Epithelial cell of proximal tubule (primary cell): Measurements from ENCODE around the gene FIGNL2. TPM values are rescaled to one million over a fixed set of nuclear protein-coding genes. Genes with fewer than 3 reads are reported as not detected.

Experiments
- DNase-seq: peaks from one replicate; pipeline ENCODE4 v3.0.0-alpha.2; 2011; ENCODE audit warnings: low read depth
- H3K4me3 ChIP-seq: 2 replicates; pipeline ENCODE4 v1.5.1; 2011; ENCODE audit warnings: low read depth, mild to moderate bottlenecking, low read length
- CTCF ChIP-seq: conservative IDR thresholded peaks from 2 replicates; pipeline ENCODE4 v1.5.1; 2012; ENCODE audit warnings: low read depth, mild to moderate bottlenecking, low read length
- total RNA-seq: library from RNA; depleted of rRNA; stranded (reverse); fragments of >200 nt; gene quantifications from 2 replicates; pipeline ENCODE4 v1.2.3, GENCODE V29; 2015

Gene FIGNL2
- total RNA-seq, 1 donor from 2014 or later: 3.7 TPM

GRCh38 chr12:51848841-51849735, 570 bp upstream of the FIGNL2 start:
- peak; percentile 42 for TF ChIP-seq CTCF
- peak overlapping the region; percentile 49 for H3K4me3 ChIP-seq
- DNase-seq: no peak

GRCh38 chr12:51847643-51848325, 734 bp downstream of the FIGNL2 start:
- no peak for DNase-seq
- no peak for TF ChIP-seq CTCF
- peak overlapping the region; percentile 86 for H3K4me3 ChIP-seq

- TF ChIP-seq CTCF: no peak
Observed at GRCh38 chr12:51846911-51847642, 1.4 kb downstream of the FIGNL2 start.

GRCh38 chr12:51846271-51846691, 2.2 kb downstream of the FIGNL2 start:
- DNase-seq: no peak
- no peak for TF ChIP-seq CTCF
- H3K4me3 ChIP-seq: peak overlapping the region; percentile 86

More at GRCh38 chr12:51846911-51847642, 1.4 kb downstream of the FIGNL2 start:
- no peak for DNase-seq
- H3K4me3 ChIP-seq: peak overlapping the region; percentile 86

GRCh38 chr12:51845482-51845881, 3.0 kb downstream of the FIGNL2 start:
- TF ChIP-seq CTCF: no peak

GRCh38 chr12:51844854-51845253, 3.7 kb downstream of the FIGNL2 start:
- no peak for DNase-seq
- no peak for TF ChIP-seq CTCF
- H3K4me3 ChIP-seq: no peak overlapping the region

More at GRCh38 chr12:51845482-51845881, 3.0 kb downstream of the FIGNL2 start:
- H3K4me3 ChIP-seq: no peak overlapping the region
- DNase-seq: no peak
